RPMI7951 (cell line): ENCODE measurements around the gene SCIMP. TPM values are rescaled to one million over a fixed set of nuclear protein-coding genes. Genes with fewer than 3 reads are reported as not detected.
"Not testable (repeated sequence)": the region's sequence is repeated elsewhere in the genome, so short reads cannot be mapped to it uniquely, and the experiment has no call there.

Experiments used
- DNase-seq: peaks from one replicate; pipeline ENCODE4 v3.0.0-alpha.2; 2012; ENCODE audit warnings: low read depth
- total RNA-seq: library from RNA; depleted of rRNA; stranded (reverse); fragments of >200 nt; shearing (Covaris generic); gene quantifications from 2 replicates; pipeline ENCODE4 v1.2.3, GENCODE V29; 2014; rRNA removed

SCIMP gene
- total RNA-seq: not detected in 2 replicates

- DNase-seq: no peak
Measured at GRCh38 chr17:5234645-5235576, at the start of gene SCIMP. TSS of gene SCIMP (minus strand) at chr17:5234860. CDS start at chr17:5234755, 105 bp downstream.

DNA sequence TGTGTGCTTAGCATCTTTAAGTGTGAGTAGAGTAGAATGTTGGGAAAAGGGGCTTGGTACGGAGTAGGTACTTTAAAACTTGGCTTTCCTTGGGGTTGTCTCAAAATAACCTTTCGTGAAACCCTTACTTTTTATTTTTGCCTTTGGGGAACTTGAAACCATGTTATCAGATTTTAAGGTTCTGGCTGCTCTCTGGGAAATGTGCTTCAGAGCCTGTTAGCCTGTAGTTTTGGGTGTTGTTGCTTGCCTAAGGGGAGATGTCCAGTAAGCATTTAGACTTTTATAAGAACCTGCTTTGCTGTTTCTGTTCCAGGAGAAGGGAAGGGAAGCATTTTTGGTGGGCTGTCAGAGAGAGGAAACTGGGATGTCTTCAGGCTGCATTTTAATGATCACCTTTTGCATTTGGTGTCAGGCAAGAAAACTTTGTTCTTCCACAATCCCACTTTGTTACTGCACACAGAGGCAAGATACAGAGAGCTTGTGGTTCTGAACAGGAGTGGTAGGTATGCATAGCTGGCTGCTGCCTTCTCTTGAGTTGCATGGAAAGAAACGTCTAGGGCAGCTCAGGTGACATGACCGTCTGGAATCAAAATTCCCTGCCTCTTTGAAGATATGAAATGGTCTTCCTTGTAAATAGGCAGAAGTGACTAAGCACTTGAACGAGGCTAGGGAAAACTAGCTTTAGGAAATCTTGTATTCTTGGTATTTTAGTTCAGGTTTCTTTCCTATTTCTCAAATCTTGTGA lies 49.1 kb upstream of the SCIMP start:
- no peak for DNase-seq

GRCh38 chr17:5282642-5283217 lies 48.1 kb upstream of the SCIMP start:
- DNase-seq: no peak

DNA sequence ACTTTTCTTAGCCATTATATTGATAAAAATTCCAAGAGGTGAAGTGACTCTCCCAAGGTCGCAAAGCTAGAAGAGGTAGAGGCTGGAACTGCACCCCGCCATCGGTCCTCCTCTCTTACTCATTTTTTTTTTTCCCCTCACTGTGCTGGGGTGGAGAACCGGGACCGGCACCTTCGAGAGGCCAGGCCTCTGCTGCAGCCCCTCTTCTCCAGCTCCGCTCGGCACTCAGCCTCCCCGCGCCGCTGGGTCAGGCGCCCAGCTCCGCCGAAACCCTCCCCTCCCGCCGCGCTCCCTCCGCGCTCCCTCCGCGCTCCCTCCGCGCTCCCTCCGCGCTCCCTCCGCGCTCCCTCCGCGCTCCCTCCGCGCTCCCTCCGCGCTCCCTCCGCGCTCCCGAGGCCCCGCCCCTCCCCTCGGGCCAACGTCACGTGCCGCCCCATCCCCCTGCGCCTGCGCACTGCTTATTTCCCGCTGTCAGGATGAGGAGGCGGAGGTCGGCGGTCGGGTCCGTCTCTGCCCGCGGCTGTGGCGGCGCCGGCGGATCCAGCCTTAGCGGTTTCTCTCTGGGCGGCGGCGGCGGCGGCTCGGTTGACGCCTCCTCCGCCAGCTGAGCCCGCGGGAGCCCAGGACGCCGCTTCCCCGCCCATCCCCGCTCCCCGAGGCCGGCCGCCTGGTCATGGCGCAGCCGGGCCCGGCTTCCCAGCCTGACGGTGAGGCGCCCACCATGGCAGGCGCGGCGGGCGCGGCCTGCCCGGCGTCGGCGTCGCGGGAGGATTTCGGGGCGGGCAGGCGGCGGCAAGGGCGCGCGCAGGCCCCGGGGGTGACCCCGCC lies 47.4 kb upstream of the SCIMP start, which contains the start of gene RABEP1:
TSS of gene RABEP1 (plus strand) at position 471 of the 828 bp plus-strand sequence. CDS start at position 674, 203 bp downstream.
- DNase-seq: peak; percentile 82

DNA sequence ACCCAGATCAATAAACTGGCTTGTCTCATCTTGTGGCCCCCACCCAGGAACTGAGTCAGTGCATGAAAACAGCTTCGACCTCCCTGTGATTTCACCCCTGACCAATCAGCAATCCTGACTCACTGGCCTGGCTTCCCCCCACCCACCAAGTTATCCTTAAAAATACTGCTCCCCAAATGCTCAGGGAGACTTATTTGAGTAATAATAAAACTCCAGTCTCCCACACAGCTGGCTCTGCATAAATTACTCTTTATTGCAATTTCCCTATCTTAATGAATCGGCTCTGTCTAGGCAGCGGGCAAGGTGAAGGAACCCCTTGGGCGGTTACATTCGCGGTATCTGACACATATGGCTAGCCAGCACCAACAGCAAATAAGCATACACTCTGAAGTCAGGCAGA lies 37.7 kb upstream of the SCIMP start:
- no peak for DNase-seq

DNA sequence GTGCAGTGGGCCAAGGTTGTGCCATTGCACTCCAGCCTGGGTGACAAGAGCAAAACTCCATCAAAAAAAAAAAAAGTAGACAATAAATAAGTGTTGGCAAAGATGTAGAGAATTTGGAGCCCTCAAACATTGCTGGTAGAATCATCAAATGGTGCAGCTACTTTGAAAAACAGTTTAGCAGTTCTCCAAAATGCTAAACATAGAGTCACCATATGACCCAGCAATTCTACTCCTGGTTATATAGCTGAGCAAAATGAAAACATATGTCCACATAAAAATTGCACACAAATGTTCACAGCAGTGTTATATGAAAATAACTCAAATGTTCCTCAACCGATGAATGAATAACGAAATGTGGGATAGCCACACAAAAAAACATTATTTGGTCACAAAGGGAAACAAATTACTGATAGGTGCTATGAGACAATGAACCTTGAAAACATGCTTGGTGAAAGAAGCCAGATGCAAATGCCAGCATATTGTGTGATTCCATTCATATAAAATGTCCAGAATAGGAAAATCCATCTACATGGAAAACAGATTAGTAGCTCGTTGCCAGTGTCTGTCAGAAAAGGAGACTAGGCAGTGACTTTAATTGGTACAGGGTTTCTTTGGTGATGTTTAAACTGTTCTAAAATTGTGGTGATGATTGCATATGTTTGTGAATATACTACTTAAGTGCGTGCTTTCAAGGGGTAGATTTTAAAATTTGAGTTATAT lies 34.7 kb upstream of the SCIMP start:
- no peak for DNase-seq

GRCh38 chr17:5264893-5265292 lies 30.2 kb upstream of the SCIMP start:
- DNase-seq: no peak

DNA sequence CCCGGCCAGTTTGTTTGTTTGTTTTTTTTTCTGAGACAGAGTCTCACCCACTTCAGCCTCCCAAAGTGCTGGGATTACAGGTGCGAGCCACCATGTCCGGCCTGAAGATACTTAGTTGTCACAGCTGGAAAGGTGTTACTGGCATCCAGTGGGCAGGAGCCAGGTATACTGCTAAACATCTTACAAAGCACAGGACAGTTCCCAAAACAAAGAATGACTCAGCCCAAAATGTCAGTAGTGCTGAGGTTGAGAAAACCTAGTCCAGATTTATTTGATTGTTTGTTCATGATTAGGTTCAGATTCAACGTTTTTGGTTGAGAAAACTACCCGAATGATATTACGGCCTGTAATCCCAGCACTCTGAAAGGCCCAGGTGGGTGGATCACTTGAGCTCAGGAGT lies 28.8 kb upstream of the SCIMP start:
- no peak for DNase-seq

DNA sequence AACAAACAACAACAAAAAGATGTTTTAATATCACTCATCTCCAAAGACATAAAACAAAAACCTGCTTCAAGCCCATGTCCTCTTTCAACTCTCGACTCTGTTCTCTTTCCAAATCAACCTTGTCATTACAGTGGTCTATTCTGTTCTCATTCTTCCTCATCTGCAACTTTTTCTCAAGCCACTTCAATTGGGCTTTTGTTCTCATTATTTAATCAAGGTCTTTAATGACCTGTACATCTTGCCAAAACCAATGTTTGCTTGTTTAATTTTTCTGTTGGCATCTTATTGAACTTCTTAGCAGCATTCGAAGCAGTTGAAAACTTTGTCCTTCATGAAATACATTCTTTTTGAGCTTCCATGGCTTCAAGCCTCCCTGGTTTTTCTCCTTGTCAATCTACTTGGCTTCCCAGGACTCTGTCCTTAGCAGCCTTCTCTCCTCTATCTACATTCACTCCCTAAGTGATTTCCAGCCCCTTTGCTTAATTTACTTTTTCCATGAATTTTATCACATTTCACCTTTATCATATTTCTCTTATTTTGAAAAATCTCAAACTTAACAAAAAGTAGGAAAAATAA lies 27.8 kb upstream of the SCIMP start:
- no peak for DNase-seq

DNA sequence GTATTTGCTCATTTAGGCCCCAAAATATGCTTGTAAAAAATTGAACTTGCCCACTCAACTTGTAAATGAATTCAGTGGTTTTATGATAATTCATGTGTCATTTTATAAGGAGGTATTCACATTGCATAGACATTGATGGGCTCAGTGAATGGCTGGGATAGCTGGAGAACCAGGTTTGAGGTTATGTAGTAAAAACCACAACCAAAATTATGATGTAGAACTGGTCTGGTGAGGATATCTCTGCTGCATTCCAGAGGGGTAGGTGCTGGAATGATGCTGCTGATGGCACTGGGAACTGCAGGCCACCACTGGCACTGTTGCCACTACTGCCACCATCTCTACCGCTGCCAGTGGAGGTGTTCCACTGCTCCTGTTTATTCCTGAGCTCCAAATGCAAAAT lies 25.9 kb upstream of the SCIMP start:
- DNase-seq: no peak

- no peak for DNase-seq
Measured at GRCh38 chr17:5257124-5257523, 22.5 kb upstream of the SCIMP start.

- no peak for DNase-seq
Measured at GRCh38 chr17:5254903-5255521, 20.4 kb upstream of the SCIMP start.

- no peak for DNase-seq
Measured at GRCh38 chr17:5254414-5254813, 19.8 kb upstream of the SCIMP start.

- DNase-seq: peak; percentile 74
Measured at GRCh38 chr17:5249615-5250014, 15.0 kb upstream of the SCIMP start.

GRCh38 chr17:5248821-5249479 lies 14.3 kb upstream of the SCIMP start:
- DNase-seq: no peak

- DNase-seq: no peak
Measured at GRCh38 chr17:5247621-5248020, 13.0 kb upstream of the SCIMP start.

DNA sequence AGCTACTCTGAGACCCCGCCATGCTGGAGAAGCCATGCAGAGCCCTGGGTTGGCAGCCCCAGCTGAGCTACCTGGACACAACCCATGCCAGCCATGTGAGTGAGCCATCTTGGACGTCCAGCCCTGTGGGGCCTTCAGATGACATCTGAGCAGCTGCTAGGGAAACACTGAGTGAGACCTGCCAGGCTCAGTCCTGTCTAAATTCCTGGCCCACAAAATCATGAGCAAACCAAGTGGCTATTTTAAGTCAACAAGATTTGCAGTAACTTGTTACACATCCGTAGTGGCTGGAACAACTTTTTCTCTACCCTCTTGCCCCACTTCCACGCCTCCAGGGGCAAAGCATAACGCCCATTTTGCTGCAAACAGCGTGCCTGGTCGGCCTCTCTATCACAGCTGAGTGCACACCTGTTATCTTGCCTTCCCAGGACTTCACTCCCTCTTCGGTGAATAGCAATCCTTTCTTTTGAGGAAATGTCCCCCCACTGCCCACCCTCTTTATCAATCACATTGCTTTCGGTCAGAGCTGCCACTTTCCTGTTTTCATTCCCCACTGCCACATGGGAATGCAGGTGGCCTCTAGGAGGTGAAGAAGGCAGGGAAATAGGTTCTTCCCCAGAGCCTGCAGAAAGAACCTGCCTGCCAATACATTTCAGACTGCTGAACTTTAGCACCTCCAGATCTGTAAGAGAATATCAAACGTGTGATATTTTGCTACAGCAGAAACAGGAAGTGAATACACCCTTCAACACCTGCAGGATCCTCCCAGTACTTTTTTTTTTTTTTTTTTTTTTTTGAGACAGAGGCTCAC lies 7.4 kb upstream of the SCIMP start:
- no peak for DNase-seq

- DNase-seq: not testable (repeated sequence)
Measured at GRCh38 chr17:5239769-5240168, 5.1 kb upstream of the SCIMP start.

- no peak for DNase-seq
Measured at GRCh38 chr17:5238333-5238732, 3.7 kb upstream of the SCIMP start.
